Gastroesophageal sphincter (tissue), 4 donors: ENCODE data around the gene ACSS1. TPM values are rescaled to one million over a fixed set of nuclear protein-coding genes. Genes with fewer than 3 reads are reported as not detected.
A peak's percentile ranks its signal among the peaks of the same experiment; 100 is the strongest.

Experiments used
- ATAC-seq: fragments of 150-250 bp; one replicate; pipeline ENCODE4 v1.9.1; 2016; ENCODE audit warnings: mild to moderate bottlenecking, moderate library complexity
- H3K27ac ChIP-seq, 4 donors: fragments of 200-600 bp; sonication (generic) in 3 of 4; 1 replicate in 3 of 4; 2 replicates in 1 of 4; pipeline ENCODE4 v1.5.1; 2016 to 2019
- H3K27me3 ChIP-seq: fragments of 200-600 bp; sonication (generic); one replicate; pipeline ENCODE4 v1.5.1; 2019
- H3K36me3 ChIP-seq, 2 donors: fragments of 200-600 bp; sonication (generic); one replicate each; pipeline ENCODE4 v1.5.1; 2019; ENCODE audit warnings: control low read depth in 1 of 2
- H3K4me1 ChIP-seq, 3 donors: fragments of 200-600 bp; sonication (generic); 1 replicate in 2 of 3; 2 replicates in 1 of 3; pipeline ENCODE4 v1.5.1; 2016 to 2019; ENCODE audit warnings: control low read depth in 2 of 3
- H3K4me3 ChIP-seq, 2 donors: fragments of 200-600 bp; sonication (generic); one replicate each; pipeline ENCODE4 v1.5.1; 2019; ENCODE audit warnings: mild to moderate bottlenecking in 1 of 2, moderate library complexity in 1 of 2
- H3K9me3 ChIP-seq, 3 donors: fragments of 200-600 bp; sonication (generic); one replicate each; pipeline ENCODE4 v1.5.1; 2017 to 2019; ENCODE audit warnings: control low read depth in 2 of 3
- EP300 ChIP-seq: sonication (generic); formaldehyde crosslinking; IDR thresholded peaks from one replicate; pipeline ENCODE4 v1.6.1; 2017; ENCODE audit warnings: antibody characterized with exemption, mild to moderate bottlenecking
- POLR2A ChIP-seq, 2 donors: fragments of 450-650 bp; IDR thresholded peaks; one replicate each; pipeline ENCODE4 v1.6.1; 2017; ENCODE audit warnings: antibody characterized with exemption in 2 of 2, mild to moderate bottlenecking in 2 of 2, moderate library complexity in 1 of 2
- POLR2AphosphoS5 ChIP-seq: sonication (generic); formaldehyde crosslinking; IDR thresholded peaks from one replicate; pipeline ENCODE4 v1.6.1; 2017; ENCODE audit warnings: antibody characterized with exemption
- WGBS, 2 donors: methylation state at CpG; one replicate each; pipeline ENCODE4 v1.1.5; 2018; ENCODE audit warnings: low coverage in 1 of 2; 5-methylcytosine and 5-hydroxymethylcytosine counted together
- total RNA-seq, 4 donors: library from RNA; depleted of rRNA; stranded (reverse); fragments of >200 nt; gene quantifications; one replicate each; pipeline ENCODE4 v1.1.0, GENCODE V29; 2016
- TF ChIP-seq, protein P1 (sequence below), 4 experiments: fragments of 200-600 bp in 2 of 4; fragments of 450-650 bp in 2 of 4; sonication (generic) in 1 of 4; IDR thresholded peaks; one replicate each; pipeline ENCODE4 v1.5.1; 2017 to 2019; ENCODE audit warnings: antibody characterized with exemption in 4 of 4, mild to moderate bottlenecking in 2 of 4, moderate library complexity in 2 of 4

Gene ACSS1
- total RNA-seq, 4 donors from 2014 or later = 44.7 to 105 (median 61.6) TPM

DNA sequence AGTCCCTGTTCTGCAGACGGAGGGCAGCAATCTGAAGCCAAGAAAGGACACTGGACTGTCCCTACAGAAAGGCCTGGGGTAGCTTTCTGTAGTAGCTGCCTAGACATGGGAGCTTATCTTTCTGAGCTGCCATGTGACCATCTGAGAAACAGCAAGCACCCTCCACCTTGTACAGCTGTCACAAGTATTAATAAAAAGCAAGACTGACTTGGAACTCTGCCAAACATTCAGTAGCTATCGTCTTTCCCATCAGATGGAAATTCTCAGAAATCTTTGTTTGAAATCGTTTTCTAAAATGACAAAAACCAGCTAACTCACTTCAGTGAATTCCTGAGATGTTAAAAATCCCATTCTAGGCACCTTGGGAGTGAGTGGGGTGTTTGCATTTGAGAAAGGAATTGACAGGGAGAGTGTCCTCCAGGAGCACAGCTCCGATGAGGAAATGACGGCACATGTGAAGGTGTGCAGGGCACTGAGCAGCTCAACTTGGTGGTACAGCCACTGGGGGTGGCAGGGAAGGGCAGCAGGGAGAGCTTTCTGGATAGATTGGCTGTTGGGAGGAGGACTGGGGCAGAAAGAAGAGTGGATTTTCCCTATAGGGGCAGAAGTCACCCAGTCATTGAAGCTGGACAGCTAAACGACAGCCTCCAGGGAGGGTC lies 24.5 kb downstream of the ACSS1 start:
- no peak overlapping the region for H3K4me3 ChIP-seq
- peak overlapping the region; percentile 40 to 88 (median 84) for H3K27ac ChIP-seq
- TF ChIP-seq POLR2AphosphoS5 (no peak), EP300 (no peak), POLR2A (IDR thresholded peaks at IDR 0.05) (no peak)
- TF ChIP-seq, protein P1, sequence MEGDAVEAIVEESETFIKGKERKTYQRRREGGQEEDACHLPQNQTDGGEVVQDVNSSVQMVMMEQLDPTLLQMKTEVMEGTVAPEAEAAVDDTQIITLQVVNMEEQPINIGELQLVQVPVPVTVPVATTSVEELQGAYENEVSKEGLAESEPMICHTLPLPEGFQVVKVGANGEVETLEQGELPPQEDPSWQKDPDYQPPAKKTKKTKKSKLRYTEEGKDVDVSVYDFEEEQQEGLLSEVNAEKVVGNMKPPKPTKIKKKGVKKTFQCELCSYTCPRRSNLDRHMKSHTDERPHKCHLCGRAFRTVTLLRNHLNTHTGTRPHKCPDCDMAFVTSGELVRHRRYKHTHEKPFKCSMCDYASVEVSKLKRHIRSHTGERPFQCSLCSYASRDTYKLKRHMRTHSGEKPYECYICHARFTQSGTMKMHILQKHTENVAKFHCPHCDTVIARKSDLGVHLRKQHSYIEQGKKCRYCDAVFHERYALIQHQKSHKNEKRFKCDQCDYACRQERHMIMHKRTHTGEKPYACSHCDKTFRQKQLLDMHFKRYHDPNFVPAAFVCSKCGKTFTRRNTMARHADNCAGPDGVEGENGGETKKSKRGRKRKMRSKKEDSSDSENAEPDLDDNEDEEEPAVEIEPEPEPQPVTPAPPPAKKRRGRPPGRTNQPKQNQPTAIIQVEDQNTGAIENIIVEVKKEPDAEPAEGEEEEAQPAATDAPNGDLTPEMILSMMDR (IDR thresholded peaks at IDR 0.05) = no peak
- no peaks in the 10 kb centered on the region for H3K27me3 ChIP-seq
- peaks cover 0 to 17% of the 10 kb centered on the region in 2 donors for H3K36me3 ChIP-seq
- no peak for ATAC-seq
- no peaks in the 10 kb centered on the region for H3K9me3 ChIP-seq
- H3K4me1 ChIP-seq = peaks cover 6 to 85% (median 60%) of the 10 kb centered on the region in 3 donors
- 0 to 51% methylated on average over 2 to 4 of the region's 6 CpGs for WGBS, 2 donors

DNA sequence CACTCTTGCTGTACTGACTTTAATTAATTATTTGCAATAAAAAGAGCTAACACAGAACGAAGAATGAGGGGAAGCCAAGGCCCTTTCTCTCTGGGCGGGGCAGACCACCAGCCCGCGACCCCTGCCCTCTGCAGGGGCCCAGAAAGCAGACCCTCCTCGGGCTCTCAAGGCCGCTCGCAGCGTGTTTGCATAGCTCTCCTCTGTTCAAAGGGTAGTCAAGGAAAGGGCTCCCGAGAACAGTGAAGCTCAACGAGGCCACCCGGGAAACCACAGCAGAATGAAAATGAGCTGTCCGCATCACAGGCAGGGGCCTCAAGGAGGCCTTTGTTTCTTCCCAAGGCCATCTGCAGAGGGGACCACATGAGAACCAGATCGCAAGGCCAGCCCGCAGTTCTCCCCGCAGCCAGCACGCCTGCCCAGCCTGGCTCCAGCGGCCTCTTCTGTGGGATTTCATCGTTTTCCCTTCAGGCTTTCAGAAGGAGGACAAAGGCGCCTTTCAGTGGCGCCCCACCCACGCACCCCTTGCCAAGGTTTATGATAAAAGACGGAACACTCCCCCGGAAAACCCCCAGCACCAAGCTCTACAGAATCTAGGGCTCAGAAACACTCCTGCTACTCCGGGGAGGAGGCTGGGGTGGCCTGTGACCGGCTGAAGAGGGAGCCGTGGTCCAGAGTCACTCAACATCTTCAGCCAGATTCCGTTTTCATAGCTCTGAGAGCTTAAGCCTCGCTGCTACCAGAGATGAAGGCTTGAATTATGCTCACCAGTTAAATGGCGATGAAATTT lies 25.3 kb downstream of the ACSS1 start:
- H3K27ac ChIP-seq = peak overlapping the region in 3 of 4 donors; percentile 82 to 88 (median 86)
- H3K36me3 ChIP-seq = peaks cover 0 to 17% of the 10 kb centered on the region in 2 donors
- no peaks in the 10 kb centered on the region for H3K9me3 ChIP-seq
- TF ChIP-seq POLR2A (IDR thresholded peaks at IDR 0.05) (no peak), EP300 (no peak), POLR2AphosphoS5 (peak; percentile 19)
- 11% methylated on average over 6 of the region's 29 CpGs; no CpG with 5 or more reads in 1 of the 2 donors for WGBS, 2 donors
- peaks cover 6 to 78% (median 53%) of the 10 kb centered on the region in 3 donors for H3K4me1 ChIP-seq
- H3K27me3 ChIP-seq = no peaks in the 10 kb centered on the region
- no peak overlapping the region for H3K4me3 ChIP-seq
- peak; percentile 57 for ATAC-seq

DNA sequence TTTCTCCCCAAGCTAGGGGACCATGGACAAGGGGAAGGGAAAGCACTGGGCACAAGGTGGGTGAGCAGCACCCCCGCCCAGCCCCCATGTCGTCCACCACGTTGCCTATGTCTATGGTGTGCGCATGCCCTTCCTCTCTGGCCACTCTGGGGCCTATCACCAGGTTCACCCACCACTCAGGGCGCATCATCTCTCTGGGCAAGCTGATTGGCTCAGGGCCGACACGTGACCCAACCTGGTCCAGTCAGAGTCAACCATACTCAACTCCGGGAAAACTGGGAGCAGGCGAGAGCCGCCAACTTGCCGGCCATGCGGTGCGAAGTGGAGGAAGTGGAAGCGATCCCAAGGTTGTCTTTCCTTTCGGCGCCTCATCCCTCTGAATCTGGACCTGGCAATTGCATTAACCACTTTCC lies 25.9 kb downstream of the ACSS1 start:
- Histone ChIP-seq H3K4me3 (no peak overlapping the region), H3K27me3 (no peaks in the 10 kb centered on the region), H3K9me3 (no peaks in the 10 kb centered on the region), H3K4me1 (peaks cover 6 to 73% (median 47%) of the 10 kb centered on the region in 3 donors), H3K27ac (peak overlapping the region in 3 of 4 donors; percentile 82 to 88 (median 86)), H3K36me3 (peaks cover 0 to 17% of the 10 kb centered on the region in 2 donors)
- TF ChIP-seq POLR2A (IDR thresholded peaks at IDR 0.05) (no peak), EP300 (no peak), POLR2AphosphoS5 (no peak)
- TF ChIP-seq, protein P1 (IDR thresholded peaks at IDR 0.05) = no peak
- 90% methylated on average over 9 of the region's 16 CpGs; no CpG with 5 or more reads in 1 of the 2 donors for WGBS, 2 donors
- ATAC-seq = no peak

DNA sequence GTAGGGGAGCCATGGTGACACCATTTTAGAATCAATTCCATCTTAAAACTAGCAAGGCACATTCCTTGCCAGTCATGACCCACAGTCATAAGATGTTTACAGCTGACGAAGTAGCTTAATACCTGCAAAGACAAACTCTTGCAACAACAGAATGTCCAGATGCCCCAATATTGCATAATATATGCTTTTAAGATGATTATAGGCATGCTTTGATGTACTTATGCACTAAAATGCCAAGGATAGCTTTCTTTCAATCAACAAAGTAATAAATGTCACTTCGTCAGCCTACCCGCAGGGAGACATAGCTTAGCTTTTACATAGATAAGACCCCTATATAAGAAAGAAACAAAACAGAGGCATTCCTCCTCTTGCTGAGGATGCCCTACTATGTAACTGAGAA lies 26.7 kb downstream of the ACSS1 start:
- H3K9me3 ChIP-seq = no peaks in the 10 kb centered on the region
- ATAC-seq = no peak
- H3K27ac ChIP-seq = peak overlapping the region in 2 of 4 donors; percentile 82 to 86
- no peak for TF ChIP-seq POLR2A (IDR thresholded peaks at IDR 0.05)
- no peak for TF ChIP-seq POLR2AphosphoS5
- TF ChIP-seq, protein P1 (IDR thresholded peaks at IDR 0.05) = no peak
- TF ChIP-seq EP300 = no peak
- no peak overlapping the region for H3K4me3 ChIP-seq
- H3K4me1 ChIP-seq = peaks cover 6 to 71% (median 40%) of the 10 kb centered on the region in 3 donors
- peaks cover 0 to 17% of the 10 kb centered on the region in 2 donors for H3K36me3 ChIP-seq
- no peaks in the 10 kb centered on the region for H3K27me3 ChIP-seq
- 63 to 78% methylated on average over 2 to 3 of the region's 3 CpGs for WGBS, 2 donors

DNA sequence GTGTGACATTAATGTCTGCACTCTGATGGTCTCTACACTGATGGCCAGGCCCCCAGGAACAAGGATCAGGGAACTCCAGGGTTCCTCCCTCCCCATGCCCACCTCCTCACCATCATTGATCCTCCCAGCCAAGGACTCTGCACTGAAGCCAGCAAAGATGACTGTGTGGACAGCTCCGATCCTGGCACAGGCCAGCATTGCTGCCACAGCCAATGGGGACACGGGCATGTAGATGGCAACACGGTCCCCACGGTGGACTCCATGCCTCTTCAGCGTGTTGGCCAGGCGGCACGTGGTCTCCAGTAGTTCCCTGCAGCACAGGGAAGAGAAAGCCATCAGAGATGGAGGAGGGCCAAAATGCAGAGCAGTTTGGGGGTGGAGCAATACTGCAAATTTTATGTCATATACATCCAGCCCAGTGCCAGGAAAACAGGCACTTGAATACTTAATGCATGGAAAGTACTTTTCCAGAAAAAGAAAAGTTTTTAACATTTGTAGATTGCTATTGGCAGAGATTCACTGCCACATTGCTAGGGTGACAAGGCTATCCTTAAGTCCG lies 27.2 kb downstream of the ACSS1 start:
- no peak for ATAC-seq
- no peaks in the 10 kb centered on the region for H3K9me3 ChIP-seq
- no peak for TF ChIP-seq POLR2A (IDR thresholded peaks at IDR 0.05)
- no peak for TF ChIP-seq POLR2AphosphoS5
- TF ChIP-seq, protein P1 (IDR thresholded peaks at IDR 0.05) = no peak
- TF ChIP-seq EP300 = no peak
- WGBS, 2 donors = 86 to 92% methylated on average over 1 of the region's 8 CpGs
- peaks cover 6 to 66% (median 35%) of the 10 kb centered on the region in 3 donors for H3K4me1 ChIP-seq
- H3K27ac ChIP-seq = peak overlapping the region in 1 of 4 donors; percentile 82
- no peaks in the 10 kb centered on the region for H3K27me3 ChIP-seq
- H3K4me3 ChIP-seq = no peak overlapping the region
- peaks cover 0 to 20% of the 10 kb centered on the region in 2 donors for H3K36me3 ChIP-seq
